H9 (cell line): ENCODE measurements around the gene AMER2. TPM values are rescaled to one million over a fixed set of nuclear protein-coding genes. Genes with fewer than 3 reads are reported as not detected.

Experiments
- DNase-seq: peaks from one replicate; pipeline ENCODE4 v3.0.0-alpha.2; 2017
- H2AFZ ChIP-seq: one replicate; pipeline ENCODE4 v1.6.1; 2013; ENCODE audit warnings: mild to moderate bottlenecking, low read length, control low read depth, moderate library complexity
- H2AK5ac ChIP-seq: 2 replicates; pipeline ENCODE4 v1.6.1; 2013; ENCODE audit warnings: low read length, control low read depth, mixed read lengths; ENCODE audit not compliant: insufficient read length
- H2BK120ac ChIP-seq: one replicate; pipeline ENCODE4 v1.6.1; 2013; ENCODE audit warnings: low read depth, mild to moderate bottlenecking, low read length, control low read depth, inconsistent platforms; ENCODE audit not compliant: poor library complexity, severe bottlenecking
- H2BK12ac ChIP-seq: 2 replicates; pipeline ENCODE4 v1.6.1; 2013; ENCODE audit warnings: low read length, control low read depth, mixed read lengths, low read depth; ENCODE audit not compliant: insufficient read length
- H2BK15ac ChIP-seq: 2 replicates; pipeline ENCODE4 v1.6.1; 2013; ENCODE audit warnings: low read depth, low read length, control low read depth
- H2BK20ac ChIP-seq: one replicate; pipeline ENCODE4 v1.6.1; 2013; ENCODE audit warnings: low read depth, mild to moderate bottlenecking, low read length, control low read depth, inconsistent platforms; ENCODE audit not compliant: poor library complexity, severe bottlenecking
- H2BK5ac ChIP-seq: 2 replicates; pipeline ENCODE4 v1.6.1; 2013; ENCODE audit warnings: low read length, control low read depth, mixed read lengths; ENCODE audit not compliant: insufficient read length
- H3K14ac ChIP-seq: 2 replicates; pipeline ENCODE4 v1.6.1; 2013; ENCODE audit warnings: low read length, control low read depth; ENCODE audit not compliant: insufficient read depth
- H3K18ac ChIP-seq: 2 replicates; pipeline ENCODE4 v1.6.1; 2013; ENCODE audit warnings: low read depth, mild to moderate bottlenecking, mixed read lengths, low read length, control low read depth; ENCODE audit not compliant: insufficient read length
- H3K23ac ChIP-seq: 2 replicates; pipeline ENCODE4 v1.6.1; 2013; ENCODE audit warnings: low read length, control low read depth, mixed read lengths, low read depth; ENCODE audit not compliant: insufficient read length
- H3K23me2 ChIP-seq: 2 replicates; pipeline ENCODE4 v1.6.1; 2013; ENCODE audit warnings: low read depth, mild to moderate bottlenecking, mixed read lengths, low read length, control low read depth; ENCODE audit not compliant: insufficient read length, poor library complexity, severe bottlenecking
- H3K27ac ChIP-seq: 2 replicates; pipeline ENCODE4 v1.5.1; 2013; ENCODE audit warnings: low read length, control low read depth, mixed read lengths, low read depth; ENCODE audit not compliant: insufficient read length
- H3K27me3 ChIP-seq: 2 replicates; pipeline ENCODE4 v1.6.1; 2013; ENCODE audit warnings: low read length, control low read depth, inconsistent platforms; ENCODE audit not compliant: insufficient read depth
- H3K4ac ChIP-seq: 2 replicates; pipeline ENCODE4 v1.6.1; 2013; ENCODE audit warnings: low read depth, mild to moderate bottlenecking, control low read depth, inconsistent platforms, low read length, moderate library complexity
- H3K4me1 ChIP-seq: 2 replicates; pipeline ENCODE4 v1.6.1; 2013; ENCODE audit warnings: low read length, control low read depth, inconsistent platforms; ENCODE audit not compliant: insufficient read depth
- H3K4me2 ChIP-seq: 2 replicates; pipeline ENCODE4 v1.6.1; 2013; ENCODE audit warnings: low read length, control low read depth, mixed read lengths; ENCODE audit not compliant: insufficient read length, insufficient read depth
- H3K56ac ChIP-seq: 2 replicates; pipeline ENCODE4 v1.6.1; 2013; ENCODE audit warnings: low read depth, mild to moderate bottlenecking, mixed read lengths, low read length, control low read depth; ENCODE audit not compliant: insufficient read length
- H3K79me1 ChIP-seq: 2 replicates; pipeline ENCODE4 v1.6.1; 2013; ENCODE audit warnings: low read depth, mild to moderate bottlenecking, moderate library complexity, low read length, control low read depth, inconsistent platforms; ENCODE audit not compliant: insufficient read depth, poor library complexity, severe bottlenecking
- H3K79me2 ChIP-seq: 2 replicates; pipeline ENCODE4 v1.6.1; 2013; ENCODE audit warnings: low read length, control low read depth, inconsistent platforms; ENCODE audit not compliant: insufficient read depth
- H3K9ac ChIP-seq: 2 replicates; pipeline ENCODE4 v1.6.1; 2013; ENCODE audit warnings: low read length, control low read depth, mixed read lengths; ENCODE audit not compliant: insufficient read length; ENCODE audit errors: extremely low read depth
- H3K9me3 ChIP-seq: one replicate; pipeline ENCODE4 v1.6.1; 2013; ENCODE audit warnings: low read depth, low read length, inconsistent platforms; ENCODE audit not compliant: control insufficient read depth
- H3T11ph ChIP-seq: one replicate; pipeline ENCODE4 v1.6.1; 2013; ENCODE audit warnings: mild to moderate bottlenecking, low read length, control low read depth, inconsistent platforms
- H4K20me1 ChIP-seq: one replicate; pipeline ENCODE4 v1.6.1; 2013; ENCODE audit not compliant: control insufficient read depth, insufficient read length, insufficient read depth
- H4K5ac ChIP-seq: 2 replicates; pipeline ENCODE4 v1.6.1; 2013; ENCODE audit warnings: low read depth, mild to moderate bottlenecking, mixed read lengths, low read length, control low read depth; ENCODE audit not compliant: insufficient read length
- H4K8ac ChIP-seq: replicated peaks from 2 replicates; pipeline ENCODE4 v1.6.1; 2013; ENCODE audit warnings: low read length, control low read depth, mixed read lengths, low read depth; ENCODE audit not compliant: insufficient read length
- H4K91ac ChIP-seq: 2 replicates; pipeline ENCODE4 v1.6.1; 2013; ENCODE audit warnings: low read depth, mild to moderate bottlenecking, moderate library complexity, mixed read lengths, low read length, control low read depth; ENCODE audit not compliant: insufficient read length
- H3K27ac Mint-ChIP-seq, 3 experiments: 2 replicates in 2 of 3; 3 replicates in 1 of 3; pipeline ENCODE4 v1.8.0; 2020 to 2021; ENCODE audit warnings: mixed read lengths in 3 of 3, mild to moderate bottlenecking in 1 of 3, moderate library complexity in 1 of 3
- H3K27me3 Mint-ChIP-seq: 2 replicates; pipeline ENCODE4 v1.8.0; 2021; ENCODE audit warnings: low read depth, mild to moderate bottlenecking, moderate library complexity, mixed read lengths
- H3K36me3 Mint-ChIP-seq, 3 experiments: 2 replicates in 2 of 3; 3 replicates in 1 of 3; pipeline ENCODE4 v1.8.0; 2020 to 2021; ENCODE audit warnings: low read depth in 3 of 3, mixed read lengths in 3 of 3; ENCODE audit not compliant: insufficient read depth in 1 of 3
- H3K4me1 Mint-ChIP-seq, 2 experiments: 2 replicates each; pipeline ENCODE4 v1.8.0; 2020; ENCODE audit warnings: mixed read lengths in 2 of 2
- H3K4me3 Mint-ChIP-seq, 2 experiments: 2 replicates in 1 of 2; 3 replicates in 1 of 2; pipeline ENCODE4 v1.8.0; 2020 to 2021; ENCODE audit warnings: mild to moderate bottlenecking in 2 of 2, mixed read lengths in 2 of 2, moderate library complexity in 1 of 2
- H3K9me3 Mint-ChIP-seq, 2 experiments: 2 replicates in 1 of 2; 3 replicates in 1 of 2; pipeline ENCODE4 v1.8.0; 2020; ENCODE audit warnings: mild to moderate bottlenecking in 2 of 2, mixed read lengths in 2 of 2, moderate library complexity in 1 of 2
- CTCF ChIP-seq: fragments of 200-600 bp; sonication (generic); conservative IDR thresholded peaks from 3 replicates; pipeline ENCODE4 v1.8.0; 2021; ENCODE audit warnings: antibody characterized with exemption, mild to moderate bottlenecking
- WGBS: extraction: QIAGEN DNeasy Blood & Tissue Kit; methylation state at CpG from one replicate; pipeline ENCODE4 v1.1.7; 2013; ENCODE audit warnings: missing lambda C conversion rate, low lambda C conversion rate, mixed read lengths; ENCODE audit not compliant: insufficient read length; ENCODE audit errors: extremely low coverage; 5-methylcytosine and 5-hydroxymethylcytosine counted together
- total RNA-seq: library from RNA; stranded (reverse); gene quantifications from 2 replicates; pipeline ENCODE4 v1.2.1, GENCODE V29; 2021

AMER2 gene
- total RNA-seq, 1 experiment from 2014 or later: 0.02 TPM

GRCh38 chr13:25207291-25207810 lies 35.3 kb upstream of the AMER2 start:
- Histone ChIP-seq H3K27ac (no peak overlapping the region), H3K4me2 (no peak overlapping the region), H2BK20ac (no peak overlapping the region), H3K56ac (no peak overlapping the region), H3K23ac (no peak overlapping the region), H3K4ac (no peak overlapping the region), H3K23me2 (no peaks in the 10 kb centered on the region), H2BK5ac (no peak overlapping the region), H2BK120ac (no peak overlapping the region), H3K79me1 (no peaks in the 10 kb centered on the region), H2BK12ac (no peak overlapping the region), H3K4me1 (no peaks in the 10 kb centered on the region), H3K18ac (no peak overlapping the region), H2BK15ac (no peak overlapping the region), H3T11ph (no peak overlapping the region), H2AK5ac (no peak overlapping the region), H4K91ac (no peak overlapping the region), H3K9me3 (no peaks in the 10 kb centered on the region), H3K14ac (no peak overlapping the region), H4K8ac (no peak overlapping the region), H3K9ac (no peak overlapping the region), H4K20me1 (no peaks in the 10 kb centered on the region), H4K5ac (no peak overlapping the region), H3K79me2 (no peaks in the 10 kb centered on the region), H3K27me3 (no peaks in the 10 kb centered on the region; the same call in 1 of the 2 replicates), H2AFZ (no peak overlapping the region)
- H3K9me3 Mint-ChIP-seq: no peaks in the 10 kb centered on the region; a peak in 1 of 5 replicates
- H3K4me3 Mint-ChIP-seq: no peak overlapping the region
- peaks cover 8 to 13% of the 10 kb centered on the region in 2 experiments for H3K4me1 Mint-ChIP-seq
- WGBS: no CpG with 5 or more reads among the region's 8 CpGs
- TF ChIP-seq CTCF: no peak
- no peak overlapping the region for H3K27ac Mint-ChIP-seq
- DNase-seq: no peak
- H3K36me3 Mint-ChIP-seq: no peaks in the 10 kb centered on the region
- peaks cover 2% of the 10 kb centered on the region for H3K27me3 Mint-ChIP-seq
